ENCODE data around the gene LIN54.
"Not testable (repeated sequence)": the region's sequence is repeated elsewhere in the genome, so short reads cannot be mapped to it uniquely, and the experiment has no call there.

LIN54 gene

DNA sequence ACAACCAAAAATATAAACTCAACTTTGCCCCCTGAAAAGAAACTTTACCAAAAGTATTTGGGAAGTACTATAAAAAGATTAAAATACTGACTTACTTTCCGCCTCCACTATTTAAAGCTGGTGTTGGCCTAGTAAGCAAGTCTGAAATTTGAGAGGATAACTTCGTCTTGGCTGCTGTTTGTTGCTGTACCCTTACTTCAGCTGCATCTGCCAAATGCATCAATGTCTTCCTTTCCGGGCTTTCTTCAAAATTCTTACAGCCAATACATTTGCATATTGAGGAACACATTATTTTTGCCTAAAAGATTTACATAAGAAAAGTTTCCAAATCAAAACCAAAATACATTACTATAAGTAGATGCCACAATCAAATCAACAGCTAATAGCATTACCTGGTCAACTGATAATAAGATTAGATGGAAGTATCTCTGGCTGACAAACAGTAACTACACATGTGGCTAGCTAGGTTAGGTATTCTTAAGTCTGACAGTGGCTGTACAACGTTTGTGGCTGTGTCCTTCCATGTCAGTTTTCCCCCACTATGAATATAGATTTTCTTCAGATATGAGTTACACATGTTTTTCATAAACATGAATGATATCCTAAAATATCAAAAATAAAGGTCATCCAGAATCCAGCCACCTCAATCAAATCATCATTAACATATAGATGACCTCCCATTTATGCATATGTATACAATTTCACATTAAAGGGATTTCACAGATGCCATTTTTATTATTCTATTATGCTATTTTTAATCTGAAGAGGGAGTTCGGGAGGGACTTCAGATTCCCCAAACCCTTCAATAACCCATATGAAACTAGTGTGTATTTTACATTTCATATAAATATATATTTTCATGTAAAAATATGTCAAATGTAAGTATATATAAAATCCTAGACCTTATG, 79.5 kb downstream of the LIN54 start:
- DNase-seq = no peak

- DNase-seq = no peak
Measured at GRCh38 chr4:82921795-82922194, 88.8 kb downstream of the LIN54 start.

DNA sequence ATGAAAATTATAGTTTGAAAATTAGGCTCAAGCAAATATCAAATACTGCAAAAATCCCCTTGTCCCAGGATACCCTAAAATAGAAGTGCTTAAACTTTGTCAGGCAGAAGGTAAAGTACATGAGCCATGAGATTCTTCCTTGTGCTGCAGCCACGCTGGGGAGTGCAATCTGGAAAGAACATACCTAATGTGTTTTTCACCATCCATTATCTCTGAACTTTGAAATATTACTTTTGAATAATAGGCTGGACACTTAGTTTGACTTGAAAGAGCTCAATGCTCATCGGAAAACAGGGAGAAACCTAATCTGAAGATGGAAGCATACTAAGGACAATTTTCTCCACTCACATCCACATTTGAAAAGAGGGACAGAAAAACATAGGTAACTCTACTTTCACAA, 91.2 kb downstream of the LIN54 start:
- no peak for DNase-seq

- DNase-seq = no peak
Measured at GRCh38 chr4:82918091-82918490, 92.5 kb downstream of the LIN54 start.

- DNase-seq = not testable (repeated sequence)
Measured at GRCh38 chr4:82913968-82914367, 96.7 kb downstream of the LIN54 start.

- no peak for DNase-seq
Measured at GRCh38 chr4:82913305-82913704, 97.3 kb downstream of the LIN54 start.

- no peak for DNase-seq
Measured at GRCh38 chr4:82909326-82909725, 101.3 kb downstream of the LIN54 start.

DNA sequence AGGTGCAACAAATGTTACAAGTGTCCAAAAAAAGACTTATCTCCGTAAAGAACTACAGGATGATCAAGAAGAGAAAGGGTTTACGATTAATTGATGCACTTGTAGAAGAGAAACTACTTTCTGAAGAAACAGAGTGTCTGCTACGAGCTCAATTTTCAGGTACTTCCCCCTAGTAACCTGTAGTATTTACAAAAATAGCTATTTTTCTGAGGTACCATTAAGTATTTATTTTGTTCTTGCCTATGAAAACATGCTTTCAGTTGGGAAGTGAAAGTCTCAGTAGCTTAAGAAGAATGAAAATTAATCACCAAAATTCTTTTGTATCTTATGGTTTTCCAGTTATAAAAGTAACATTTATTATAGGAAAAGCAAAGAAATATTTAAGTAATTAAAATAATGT, 104.2 kb downstream of the LIN54 start:
- DNase-seq = no peak

- no peak for DNase-seq
Measured at GRCh38 chr4:82905205-82905604, 105.4 kb downstream of the LIN54 start.

DNA sequence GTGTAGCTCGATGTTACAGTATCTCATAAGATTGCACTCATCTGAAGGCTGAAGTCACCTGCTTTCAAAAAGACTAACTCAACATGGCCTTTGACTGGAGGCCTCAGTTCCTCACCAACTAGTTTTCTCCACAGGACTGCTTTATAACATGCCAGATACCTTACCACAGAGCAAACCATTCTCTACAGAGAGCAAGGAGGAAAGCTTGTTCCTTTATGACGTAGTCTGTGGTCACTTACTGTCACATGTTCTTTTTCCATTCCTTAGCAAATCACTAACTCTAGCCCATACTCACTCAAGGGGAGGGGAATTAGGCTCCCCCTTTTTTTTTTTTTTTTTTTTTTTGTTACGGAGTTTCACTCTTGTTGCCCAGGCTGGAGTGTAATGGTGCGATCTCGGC, 106.9 kb downstream of the LIN54 start:
- DNase-seq = no peak

DNA sequence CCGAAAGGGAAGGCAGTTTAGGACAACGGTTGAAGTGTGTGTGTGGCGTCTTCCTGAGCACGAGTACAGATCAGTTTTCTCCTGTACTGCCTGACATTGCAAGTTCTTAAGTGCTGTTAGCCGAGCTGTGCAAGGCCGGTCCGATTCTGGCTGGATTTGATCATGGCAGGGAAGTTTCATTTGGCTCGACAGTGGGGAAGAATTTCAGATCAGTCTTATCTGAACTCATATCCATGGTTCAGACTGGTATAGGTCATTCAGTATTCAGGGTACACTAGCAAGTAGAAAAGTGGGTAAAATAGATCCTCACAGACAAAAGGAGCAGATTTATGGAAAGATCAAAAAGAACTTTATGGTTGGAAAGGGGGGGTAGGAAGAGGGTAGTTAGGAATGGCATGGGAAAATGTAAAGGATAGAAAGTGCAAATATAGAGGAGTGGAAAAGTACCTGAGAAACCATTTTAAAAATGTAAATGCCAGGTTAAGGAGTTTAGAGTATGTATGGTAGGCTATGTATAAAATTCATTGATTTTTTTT, 109.4 kb downstream of the LIN54 start:
- DNase-seq = no peak

GRCh38 chr4:82900411-82901182, 110.0 kb downstream of the LIN54 start, which contains the start of gene THAP9:
Gene THAP9 (plus strand): TSS chr4:82900735. CDS start chr4:82900803, 68 bp downstream.
- DNase-seq = peak; percentile 92

DNA sequence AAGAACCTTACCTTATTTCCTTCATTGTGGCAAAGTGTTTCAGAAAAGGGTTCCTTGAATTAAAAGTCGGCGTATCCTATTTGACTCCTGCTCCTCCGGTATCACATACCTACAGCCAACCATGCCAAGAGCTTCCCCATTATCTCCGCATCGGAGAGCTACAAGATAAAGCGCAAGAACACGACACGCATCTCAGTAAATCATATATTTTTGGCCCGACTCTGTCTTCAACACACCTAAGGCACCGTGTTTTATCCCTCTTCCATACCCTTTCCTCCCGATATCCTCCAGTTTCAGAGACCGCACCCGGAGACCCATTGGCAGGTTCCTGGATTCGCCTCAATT, 110.6 kb downstream of the LIN54 start:
- peak; percentile 26 for DNase-seq

- DNase-seq = no peak
Measured at GRCh38 chr4:82899374-82900065, 111.1 kb downstream of the LIN54 start.

GRCh38 chr4:82898322-82899243, 112.0 kb downstream of the LIN54 start:
- no peak for DNase-seq

GRCh38 chr4:82896755-82897154, 113.9 kb downstream of the LIN54 start:
- DNase-seq = no peak

GRCh38 chr4:82893942-82894341, 116.7 kb downstream of the LIN54 start:
- no peak for DNase-seq

DNA sequence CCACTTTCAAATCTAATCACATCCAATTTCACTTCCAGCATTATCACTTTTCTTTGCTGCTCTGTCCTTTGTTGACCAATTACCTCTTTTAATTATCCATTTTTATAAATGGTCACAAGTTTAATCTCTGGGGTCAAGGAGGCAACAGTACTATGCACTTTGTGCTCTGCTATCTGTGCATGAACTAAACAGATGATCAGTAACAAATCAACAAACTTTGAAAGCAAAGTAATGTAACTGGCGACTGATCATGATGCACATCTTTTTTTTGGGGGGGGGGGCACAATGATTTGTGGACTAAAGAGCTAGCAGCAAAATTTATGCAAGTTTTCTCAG, 118.2 kb downstream of the LIN54 start:
- no peak for DNase-seq

GRCh38 chr4:82891707-82892466, 118.7 kb downstream of the LIN54 start:
- no peak for DNase-seq

- DNase-seq = peak; percentile 87
Measured at GRCh38 chr4:82890901-82891706, 119.5 kb downstream of the LIN54 start, which contains the start of gene SEC31A. Gene SEC31A (minus strand): TSS chr4:82891153. CDS start chr4:82881936, 9,217 bp downstream.
